GM12872 (cell line): ENCODE measurements around the gene NDRG4.

Experiments used
- TF ChIP-seq, protein P1 (sequence below): IDR thresholded peaks from 3 replicates; pipeline ENCODE4 v1.5.1; 2011; ENCODE audit warnings: low read depth, mild to moderate bottlenecking, low read length, moderate library complexity; ENCODE audit not compliant: insufficient read depth

The NDRG4 gene

DNA sequence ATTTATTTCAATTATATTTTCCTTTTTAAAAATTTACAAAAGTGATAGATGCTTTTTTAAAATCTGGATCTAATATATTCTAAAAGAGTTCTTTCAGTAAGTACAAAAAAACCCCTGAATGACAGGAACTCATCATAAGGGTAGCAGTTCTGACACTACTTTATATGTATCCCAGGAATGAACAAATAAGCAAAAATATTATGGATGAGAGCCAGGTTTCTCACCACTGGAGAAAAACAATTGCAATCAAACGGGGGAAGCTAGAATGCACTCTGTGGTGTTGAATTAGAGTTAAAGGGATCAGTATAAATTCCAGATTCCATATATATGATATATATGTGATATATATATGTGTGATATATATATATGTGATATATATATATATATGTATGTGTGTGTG, 23.2 kb upstream of the NDRG4 start:
- TF ChIP-seq, protein P1, sequence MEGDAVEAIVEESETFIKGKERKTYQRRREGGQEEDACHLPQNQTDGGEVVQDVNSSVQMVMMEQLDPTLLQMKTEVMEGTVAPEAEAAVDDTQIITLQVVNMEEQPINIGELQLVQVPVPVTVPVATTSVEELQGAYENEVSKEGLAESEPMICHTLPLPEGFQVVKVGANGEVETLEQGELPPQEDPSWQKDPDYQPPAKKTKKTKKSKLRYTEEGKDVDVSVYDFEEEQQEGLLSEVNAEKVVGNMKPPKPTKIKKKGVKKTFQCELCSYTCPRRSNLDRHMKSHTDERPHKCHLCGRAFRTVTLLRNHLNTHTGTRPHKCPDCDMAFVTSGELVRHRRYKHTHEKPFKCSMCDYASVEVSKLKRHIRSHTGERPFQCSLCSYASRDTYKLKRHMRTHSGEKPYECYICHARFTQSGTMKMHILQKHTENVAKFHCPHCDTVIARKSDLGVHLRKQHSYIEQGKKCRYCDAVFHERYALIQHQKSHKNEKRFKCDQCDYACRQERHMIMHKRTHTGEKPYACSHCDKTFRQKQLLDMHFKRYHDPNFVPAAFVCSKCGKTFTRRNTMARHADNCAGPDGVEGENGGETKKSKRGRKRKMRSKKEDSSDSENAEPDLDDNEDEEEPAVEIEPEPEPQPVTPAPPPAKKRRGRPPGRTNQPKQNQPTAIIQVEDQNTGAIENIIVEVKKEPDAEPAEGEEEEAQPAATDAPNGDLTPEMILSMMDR: no peak

DNA sequence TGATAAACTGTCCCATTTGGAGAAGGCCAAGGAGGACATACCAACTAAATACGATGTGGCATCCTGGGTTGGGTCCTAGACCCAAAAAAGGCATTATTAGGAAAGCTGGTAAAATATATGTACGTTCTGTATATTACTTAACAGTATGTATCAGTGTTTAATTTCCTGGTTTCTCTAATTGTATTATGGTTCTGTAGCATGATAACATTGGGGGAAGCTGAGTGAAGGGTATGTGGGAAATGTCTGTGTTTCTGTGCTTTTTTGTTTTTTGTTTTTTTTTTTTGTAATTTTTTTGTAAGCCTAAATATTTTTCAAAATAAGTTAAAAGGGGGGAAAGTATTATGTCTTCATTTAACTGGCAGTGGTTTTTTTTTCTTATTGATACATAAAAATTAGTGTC, 21.5 kb upstream of the NDRG4 start:
- TF ChIP-seq, protein P1: no peak

DNA sequence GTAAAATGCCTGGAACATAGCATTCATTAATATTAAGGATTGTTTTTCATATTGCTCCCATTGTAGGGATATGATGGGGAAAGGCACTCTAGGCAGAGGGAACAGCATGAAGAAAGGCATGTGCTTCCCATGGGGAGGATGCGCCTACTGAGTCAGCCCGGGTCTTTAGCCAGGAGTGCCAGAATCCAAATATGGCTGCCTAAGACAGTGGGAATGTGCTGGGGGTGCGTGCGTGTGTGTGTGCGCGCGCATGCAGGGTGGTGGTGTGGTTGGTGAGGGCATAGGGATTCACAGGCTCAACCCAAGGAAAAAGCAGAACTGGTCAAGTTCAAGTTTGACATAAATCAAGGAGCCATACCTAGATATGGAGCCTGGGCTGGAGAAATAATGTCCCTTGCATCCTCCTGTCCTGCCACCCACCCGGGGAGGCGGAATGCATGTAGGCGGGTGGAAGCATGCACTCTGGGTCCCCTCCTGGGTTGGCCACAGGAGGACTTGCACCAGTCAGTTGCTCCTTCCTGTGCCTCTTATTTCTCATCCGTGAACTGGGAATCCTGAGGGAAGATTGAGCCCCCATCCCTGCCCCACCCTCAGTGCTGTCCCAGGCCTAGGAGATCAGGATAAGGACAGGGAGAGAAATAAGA, 18.6 kb upstream of the NDRG4 start:
- TF ChIP-seq, protein P1: no peak

DNA sequence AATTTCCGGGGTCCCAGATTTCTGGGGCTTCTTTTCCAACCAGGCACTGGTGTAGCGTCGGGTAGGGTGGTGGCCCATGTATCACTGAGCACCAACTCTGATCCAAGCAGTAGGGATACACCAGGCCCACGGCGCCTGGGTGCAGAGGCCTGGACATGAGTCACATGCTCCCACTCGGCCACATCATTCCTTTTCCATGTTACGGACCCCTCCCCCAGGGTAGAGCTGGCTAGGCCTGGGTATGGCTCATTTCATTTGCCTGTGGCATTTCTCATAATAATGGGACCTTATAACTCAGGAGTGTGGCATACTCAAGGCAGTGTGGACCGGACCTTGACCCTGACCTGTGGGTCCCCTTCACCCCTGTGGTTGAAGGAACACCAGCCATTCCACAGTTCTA, 18.0 kb upstream of the NDRG4 start:
- TF ChIP-seq, protein P1: no peak

DNA sequence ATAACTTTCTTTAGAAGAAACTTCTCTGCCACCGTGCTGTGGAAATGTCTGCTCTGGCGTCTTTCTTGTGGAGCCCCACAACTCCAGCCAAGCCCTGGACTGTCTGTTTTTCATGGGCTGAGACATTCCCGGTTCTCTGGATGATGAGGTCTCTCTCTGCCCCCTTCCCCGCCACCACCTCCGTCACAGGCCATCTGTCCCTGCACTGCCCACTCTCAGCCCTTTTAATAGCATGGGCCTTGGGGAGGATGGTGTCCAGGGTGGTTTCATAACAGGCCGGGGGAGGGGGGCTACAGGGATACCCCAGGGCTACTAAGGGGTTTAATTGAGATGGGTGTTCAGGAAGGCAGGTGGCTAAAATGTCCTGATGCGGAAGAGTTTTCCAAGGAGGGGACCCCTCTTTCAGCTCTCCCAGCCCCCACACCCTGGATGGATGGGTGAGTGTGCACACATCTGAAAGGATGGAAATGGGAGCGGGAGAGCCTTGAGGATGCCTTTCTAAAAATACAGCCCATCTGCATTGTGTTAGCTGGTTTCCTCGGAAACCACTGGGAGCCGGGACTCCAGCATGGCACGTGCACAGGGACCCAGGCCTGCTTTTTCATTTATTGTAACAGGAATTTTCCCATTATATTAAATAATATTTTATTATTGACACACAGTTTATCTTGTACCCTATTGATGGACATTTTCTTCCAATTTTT, 14.6 kb upstream of the NDRG4 start:
- TF ChIP-seq, protein P1: no peak

DNA sequence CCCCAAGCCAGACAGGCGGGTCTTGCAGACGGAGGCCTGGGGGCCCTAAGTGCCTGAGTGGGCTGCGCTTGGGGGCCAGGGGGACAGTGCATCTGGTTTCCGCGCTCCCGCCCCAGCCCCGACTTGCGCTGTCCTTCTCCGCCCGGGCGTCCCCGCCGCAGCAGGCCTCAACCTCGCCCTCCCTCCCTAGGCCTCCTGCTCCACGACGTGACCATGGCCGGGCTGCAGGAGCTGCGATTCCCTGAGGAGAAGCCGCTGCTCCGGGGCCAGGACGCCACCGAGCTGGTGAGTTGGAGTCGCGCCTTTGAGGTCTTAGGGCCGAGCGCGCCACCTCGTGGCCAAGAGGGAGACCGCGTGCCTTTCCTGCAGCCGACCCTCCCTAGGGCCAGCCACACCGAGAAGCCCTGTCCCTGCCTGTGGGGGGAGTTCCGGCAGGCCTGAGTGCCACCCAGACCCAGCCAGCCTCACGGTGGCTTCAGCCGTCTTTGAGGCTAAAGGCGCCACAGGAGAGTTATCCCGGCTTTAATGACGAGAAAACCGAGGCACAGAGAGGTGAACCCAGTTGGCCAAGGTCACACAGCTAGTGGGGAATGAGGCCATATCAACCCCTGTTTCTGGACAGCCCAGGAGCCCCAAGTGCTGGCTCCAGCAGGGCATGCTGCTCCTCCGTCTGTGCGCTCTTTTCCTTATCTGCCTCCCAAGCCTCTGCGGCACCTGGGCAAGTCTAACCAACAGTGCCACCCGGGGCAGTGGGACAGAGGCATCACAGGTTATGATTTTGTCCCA, 12.2 kb upstream of the NDRG4 start:
- TF ChIP-seq, protein P1: peak; percentile 86

DNA sequence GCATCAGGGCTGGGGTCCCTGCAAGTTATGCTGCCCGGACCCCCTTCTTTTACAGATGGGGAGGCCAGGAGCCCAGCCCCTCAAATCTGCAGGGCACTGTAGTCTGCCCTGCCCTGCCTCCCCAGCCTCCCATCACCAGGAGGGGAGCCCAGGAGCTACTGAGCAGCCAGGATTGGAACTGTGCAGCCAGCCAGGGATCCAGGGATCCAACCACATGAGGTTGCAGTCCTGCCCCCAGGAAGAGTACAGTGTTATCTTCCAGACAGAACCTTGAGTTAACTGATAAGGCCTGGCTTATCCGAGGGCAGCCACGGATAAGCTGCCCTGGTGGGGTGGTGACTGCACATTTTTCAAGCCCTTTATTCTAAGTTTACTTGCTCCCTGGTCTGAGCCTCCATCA, 11.4 kb upstream of the NDRG4 start:
- TF ChIP-seq, protein P1: no peak
